Astrocyte (in vitro differentiated cells and primary cell): ENCODE data around the gene ZNF784. TPM values are rescaled to one million over a fixed set of nuclear protein-coding genes. Genes with fewer than 3 reads are reported as not detected.
"Not testable (repeated sequence)": the region's sequence is repeated elsewhere in the genome, so short reads cannot be mapped to it uniquely, and the experiment has no call there.

Experiments
- DNase-seq: peaks from one replicate; pipeline ENCODE4 v3.0.0-alpha.2; 2010; ENCODE audit warnings: low read depth
- FAIRE-seq: peaks from 2 replicates; lab custom pipeline; 2011; peaks lifted over from hg19 to GRCh38; lab: Jason Lieb, UNC
- H2AFZ ChIP-seq: 2 replicates; pipeline ENCODE4 v1.6.0; 2012; ENCODE audit warnings: low read depth, low read length, inconsistent platforms
- H3K27ac ChIP-seq: 2 replicates; pipeline ENCODE4 v1.5.1; 2011; ENCODE audit warnings: low read depth, low read length, inconsistent platforms
- H3K27me3 ChIP-seq: 2 replicates; pipeline ENCODE4 v1.6.0; 2011; ENCODE audit warnings: low read length, inconsistent platforms; ENCODE audit not compliant: insufficient read depth
- H3K36me3 ChIP-seq: 2 replicates; pipeline ENCODE4 v1.5.1; 2011; ENCODE audit warnings: low read length, inconsistent platforms; ENCODE audit not compliant: insufficient read depth
- H3K4me1 ChIP-seq: 2 replicates; pipeline ENCODE4 v1.5.1; 2011; ENCODE audit warnings: low read length, inconsistent platforms; ENCODE audit not compliant: insufficient read depth
- H3K4me2 ChIP-seq: 2 replicates; pipeline ENCODE4 v1.6.0; 2012; ENCODE audit warnings: low read length, inconsistent platforms
- H3K4me3 ChIP-seq: 2 replicates; pipeline ENCODE4 v1.5.1; 2011; ENCODE audit warnings: low read depth, mild to moderate bottlenecking, low read length, inconsistent platforms; ENCODE audit not compliant: insufficient read depth
- H3K79me2 ChIP-seq: 2 replicates; pipeline ENCODE4 v1.6.0; 2012; ENCODE audit warnings: mild to moderate bottlenecking, low read length, inconsistent platforms; ENCODE audit not compliant: insufficient read depth
- H3K9ac ChIP-seq: 2 replicates; pipeline ENCODE4 v1.6.0; 2012; ENCODE audit warnings: mild to moderate bottlenecking, low read length, inconsistent platforms
- H3K9me3 ChIP-seq: 2 replicates; pipeline ENCODE4 v1.5.1; 2012; ENCODE audit warnings: low read depth, mild to moderate bottlenecking, low read length, inconsistent platforms; ENCODE audit not compliant: insufficient read depth
- H4K20me1 ChIP-seq: 2 replicates; pipeline ENCODE4 v1.6.0; 2012; ENCODE audit warnings: low read length, inconsistent platforms; ENCODE audit not compliant: insufficient read depth
- H3K27ac Mint-ChIP-seq: one replicate; pipeline ENCODE4 v1.8.0; 2021; ENCODE audit warnings: mild to moderate bottlenecking, mixed read lengths; ENCODE audit not compliant: unreplicated experiment
- H3K27me3 Mint-ChIP-seq: one replicate; pipeline ENCODE4 v1.8.0; 2021; ENCODE audit warnings: low read depth, mixed read lengths; ENCODE audit not compliant: unreplicated experiment
- H3K36me3 Mint-ChIP-seq: one replicate; pipeline ENCODE4 v1.8.0; 2021; ENCODE audit warnings: low read depth, mixed read lengths; ENCODE audit not compliant: unreplicated experiment
- H3K4me1 Mint-ChIP-seq: one replicate; pipeline ENCODE4 v1.8.0; 2021; ENCODE audit warnings: low read depth, mixed read lengths; ENCODE audit not compliant: unreplicated experiment
- H3K4me3 Mint-ChIP-seq: one replicate; pipeline ENCODE4 v1.8.0; 2021; ENCODE audit warnings: mild to moderate bottlenecking, moderate library complexity, mixed read lengths; ENCODE audit not compliant: unreplicated experiment
- H3K9me3 Mint-ChIP-seq: one replicate; pipeline ENCODE4 v1.8.0; 2021; ENCODE audit warnings: mild to moderate bottlenecking, mixed read lengths; ENCODE audit not compliant: unreplicated experiment
- EZH2 ChIP-seq: IDR thresholded peaks from 2 replicates; pipeline ENCODE4 v1.6.1; 2012; ENCODE audit warnings: mild to moderate bottlenecking, low read length, inconsistent platforms; ENCODE audit not compliant: insufficient read depth
- total RNA-seq: library from RNA; stranded (reverse); gene quantifications from 2 replicates; pipeline ENCODE4 v1.2.1, GENCODE V29; 2021
- TF ChIP-seq, protein P1 (sequence below): IDR thresholded peaks from 2 replicates; pipeline ENCODE4 v1.5.1; 2011; ENCODE audit warnings: low read depth, mild to moderate bottlenecking, inconsistent platforms, low read length, moderate library complexity; ENCODE audit not compliant: insufficient read depth

Gene ZNF784
- total RNA-seq, 1 donor from 2014 or later = 5.3 TPM

DNA sequence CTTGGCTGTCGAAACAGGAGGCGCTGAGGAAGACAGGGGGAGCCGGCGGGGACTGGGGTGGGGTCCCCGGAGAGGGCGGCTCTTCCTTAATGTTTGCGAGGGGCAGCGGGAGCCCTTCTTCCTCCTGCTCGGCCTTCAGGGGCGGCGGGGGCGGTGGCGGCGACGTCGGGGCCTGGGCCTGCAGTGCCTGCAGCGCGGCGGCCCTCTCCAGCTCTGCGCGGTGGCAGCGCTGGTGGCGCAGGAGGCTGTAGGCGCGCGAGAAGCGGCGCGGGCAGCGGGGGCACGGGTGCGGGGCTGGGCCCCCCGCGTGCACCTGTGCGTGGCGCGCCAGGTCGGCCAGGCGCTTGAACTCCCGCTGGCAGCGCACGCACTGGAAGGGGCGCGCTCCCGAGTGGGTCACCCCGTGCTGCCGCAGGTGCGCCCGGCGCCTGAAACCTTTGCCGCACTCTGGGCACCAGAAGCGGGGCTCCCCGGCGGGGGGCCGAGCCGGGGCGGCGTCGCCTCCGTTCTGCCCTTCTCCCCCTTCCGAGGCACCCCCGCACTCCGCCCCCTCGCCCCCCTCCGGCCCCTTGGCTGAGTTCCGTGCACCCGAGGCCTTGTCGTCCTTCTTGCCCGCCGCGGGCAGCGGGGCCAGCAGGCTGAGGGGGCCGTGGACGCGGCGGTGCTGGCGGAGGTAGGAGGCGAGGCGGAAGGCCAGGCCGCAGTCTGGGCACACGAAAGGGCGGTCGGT, 46.2 kb downstream of the ZNF784 start:
- no peak overlapping the region for H3K4me3 ChIP-seq
- H3K36me3 ChIP-seq = peaks cover 5% of the 10 kb centered on the region
- H3K4me1 ChIP-seq = peaks cover 4% of the 10 kb centered on the region
- H3K27ac ChIP-seq = no peak overlapping the region
- Mint-ChIP-seq H3K36me3 (peaks cover 14% of the 10 kb centered on the region), H3K27ac (no peak overlapping the region), H3K4me3 (no peak overlapping the region), H3K27me3 (no peaks in the 10 kb centered on the region), H3K4me1 (peaks cover 25% of the 10 kb centered on the region), H3K9me3 (no peaks in the 10 kb centered on the region)
- TF ChIP-seq EZH2 = no peak
- TF ChIP-seq, protein P1, sequence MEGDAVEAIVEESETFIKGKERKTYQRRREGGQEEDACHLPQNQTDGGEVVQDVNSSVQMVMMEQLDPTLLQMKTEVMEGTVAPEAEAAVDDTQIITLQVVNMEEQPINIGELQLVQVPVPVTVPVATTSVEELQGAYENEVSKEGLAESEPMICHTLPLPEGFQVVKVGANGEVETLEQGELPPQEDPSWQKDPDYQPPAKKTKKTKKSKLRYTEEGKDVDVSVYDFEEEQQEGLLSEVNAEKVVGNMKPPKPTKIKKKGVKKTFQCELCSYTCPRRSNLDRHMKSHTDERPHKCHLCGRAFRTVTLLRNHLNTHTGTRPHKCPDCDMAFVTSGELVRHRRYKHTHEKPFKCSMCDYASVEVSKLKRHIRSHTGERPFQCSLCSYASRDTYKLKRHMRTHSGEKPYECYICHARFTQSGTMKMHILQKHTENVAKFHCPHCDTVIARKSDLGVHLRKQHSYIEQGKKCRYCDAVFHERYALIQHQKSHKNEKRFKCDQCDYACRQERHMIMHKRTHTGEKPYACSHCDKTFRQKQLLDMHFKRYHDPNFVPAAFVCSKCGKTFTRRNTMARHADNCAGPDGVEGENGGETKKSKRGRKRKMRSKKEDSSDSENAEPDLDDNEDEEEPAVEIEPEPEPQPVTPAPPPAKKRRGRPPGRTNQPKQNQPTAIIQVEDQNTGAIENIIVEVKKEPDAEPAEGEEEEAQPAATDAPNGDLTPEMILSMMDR = no peak
- DNase-seq (no peak), FAIRE-seq (no peak)
- no peaks in the 10 kb centered on the region for H3K9me3 ChIP-seq
- H3K27me3 ChIP-seq = no peaks in the 10 kb centered on the region
- H3K9ac ChIP-seq = no peak overlapping the region
- H2AFZ ChIP-seq = no peak overlapping the region
- no peak overlapping the region for H3K4me2 ChIP-seq
- peaks cover 12% of the 10 kb centered on the region for H4K20me1 ChIP-seq
- H3K79me2 ChIP-seq = peaks cover 27% of the 10 kb centered on the region

DNA sequence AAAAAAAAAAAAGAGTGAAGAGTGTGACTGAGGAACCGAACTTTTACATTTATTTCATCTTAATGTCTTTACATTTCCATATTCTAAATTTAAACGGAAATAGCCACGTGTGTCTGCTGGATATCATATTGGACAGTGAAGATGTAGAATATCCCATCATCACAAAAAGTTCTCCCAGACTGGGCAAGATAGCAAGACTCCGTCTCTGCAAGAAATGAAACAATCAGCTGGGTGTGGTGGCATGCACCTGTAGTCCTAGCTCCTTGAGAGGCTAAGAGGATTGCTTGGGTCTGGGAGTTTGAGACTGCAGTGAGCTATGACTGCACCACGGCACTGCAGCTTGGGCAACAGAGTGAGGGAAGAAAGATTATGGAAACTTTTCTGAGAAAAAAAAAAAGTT, 47.6 kb downstream of the ZNF784 start:
- H3K27me3 ChIP-seq = no peaks in the 10 kb centered on the region

DNA sequence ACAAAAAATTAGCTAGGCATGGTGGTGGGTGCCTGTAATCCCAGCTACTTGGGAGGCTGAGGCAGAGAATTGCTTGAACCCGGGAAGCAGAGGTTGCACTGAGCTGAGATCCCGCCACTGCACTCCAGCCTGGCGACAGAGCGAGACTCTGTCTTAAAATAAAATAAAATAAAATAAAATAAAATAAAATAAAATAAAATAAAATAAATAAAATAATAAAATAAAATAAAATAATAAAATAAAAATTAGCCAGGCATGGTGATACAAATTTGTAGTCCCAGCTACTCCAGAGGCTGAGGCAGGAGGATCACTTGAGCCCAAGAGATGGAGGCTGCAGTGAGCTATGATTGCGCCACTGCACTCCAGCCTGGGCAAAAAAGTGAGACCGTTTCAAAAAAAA, 50.4 kb downstream of the ZNF784 start:
- H3K27ac Mint-ChIP-seq, H3K4me3 Mint-ChIP-seq, H3K4me1 Mint-ChIP-seq, H3K27me3 ChIP-seq, H4K20me1 ChIP-seq, H3K4me3 ChIP-seq, H2AFZ ChIP-seq, H3K9me3 Mint-ChIP-seq, FAIRE-seq, DNase-seq, H3K4me2 ChIP-seq, H3K79me2 ChIP-seq, H3K27ac ChIP-seq, H3K9me3 ChIP-seq, H3K9ac ChIP-seq, H3K4me1 ChIP-seq, H3K36me3 ChIP-seq, H3K27me3 Mint-ChIP-seq: not testable (repeated sequence)
- peaks cover 10% of the 10 kb centered on the region for H3K36me3 Mint-ChIP-seq

More for the DNA sequence above, 47.6 kb downstream of the ZNF784 start:
- Histone ChIP-seq H3K36me3 (peaks cover 5% of the 10 kb centered on the region), H3K4me3 (no peak overlapping the region), H3K27ac (no peak overlapping the region), H3K9ac (no peak overlapping the region), H3K4me1 (peaks cover 4% of the 10 kb centered on the region), H3K4me2 (no peak overlapping the region), H4K20me1 (peaks cover 12% of the 10 kb centered on the region), H3K79me2 (peaks cover 27% of the 10 kb centered on the region), H3K9me3 (no peaks in the 10 kb centered on the region), H2AFZ (no peak overlapping the region)
- no peak for DNase-seq
- Mint-ChIP-seq H3K27ac (peak overlapping the region; percentile 78), H3K9me3 (no peaks in the 10 kb centered on the region), H3K27me3 (no peaks in the 10 kb centered on the region), H3K4me3 (peak overlapping the region; percentile 70), H3K36me3 (peaks cover 14% of the 10 kb centered on the region), H3K4me1 (peaks cover 20% of the 10 kb centered on the region)
- FAIRE-seq = no peak
- no peak for TF ChIP-seq EZH2
- TF ChIP-seq, protein P1 = no peak

Other genes with a start within 250 kb of the ZNF784 start
- gene TMEM190, start 247.7 kb downstream of the ZNF784 start, total RNA-seq = 2.5 TPM in 2 replicates
- 1.4 and 2.1 TPM in 2 replicates for gene TMEM238, start 240.3 kb downstream of the ZNF784 start, total RNA-seq
- gene RPL28, start 238.6 kb downstream of the ZNF784 start, total RNA-seq = 2,006 and 2,072 TPM in 2 replicates
- 107 and 116 TPM in 2 replicates for gene UBE2S, start 216.8 kb downstream of the ZNF784 start, total RNA-seq
- gene SHISA7, start 181.3 kb downstream of the ZNF784 start, total RNA-seq = 0.09 TPM in 1 of 2 replicates, not detected in the other
- gene ISOC2, start 162.9 kb downstream of the ZNF784 start, total RNA-seq = 58.8 and 61.6 TPM in 2 replicates
- gene C19orf85, start 159.8 kb downstream of the ZNF784 start, total RNA-seq = not detected in 2 replicates
- gene ZNF628, start 147.9 kb downstream of the ZNF784 start, total RNA-seq = 9.9 and 11.9 TPM in 2 replicates
- gene NAT14, start 139.4 kb downstream of the ZNF784 start, total RNA-seq = 68.7 and 71.2 TPM in 2 replicates
- 46.8 and 66.1 TPM in 2 replicates for gene SSC5D, start 136.1 kb downstream of the ZNF784 start, total RNA-seq
- 2.5 and 4.2 TPM in 2 replicates for gene SBK2, start 87.4 kb downstream of the ZNF784 start, total RNA-seq
- 0.34 and 0.91 TPM in 2 replicates for gene SBK3, start 79.0 kb downstream of the ZNF784 start, total RNA-seq
- gene ZNF579, start 43.7 kb downstream of the ZNF784 start, total RNA-seq = 50.2 and 58.0 TPM in 2 replicates
- gene FIZ1, start 25.0 kb downstream of the ZNF784 start, total RNA-seq = 14.2 and 14.5 TPM in 2 replicates
- 6.0 and 6.3 TPM in 2 replicates for gene ZNF524, start 24.3 kb downstream of the ZNF784 start, total RNA-seq
- 15.0 and 15.3 TPM in 2 replicates for gene ZNF865, start 18.9 kb downstream of the ZNF784 start, total RNA-seq
- gene ZNF580, start 16.4 kb upstream of the ZNF784 start, total RNA-seq = 35.8 and 36.6 TPM in 2 replicates
- 28.4 and 30.0 TPM in 2 replicates for gene ZNF581, start 19.1 kb upstream of the ZNF784 start, total RNA-seq
- 12.2 and 12.8 TPM in 2 replicates for gene CCDC106, start 23.6 kb upstream of the ZNF784 start, total RNA-seq
- 183 and 194 TPM in 2 replicates for gene U2AF2, start 30.5 kb upstream of the ZNF784 start, total RNA-seq
- gene EPN1, start 50.7 kb upstream of the ZNF784 start, total RNA-seq = 145 and 156 TPM in 2 replicates
- gene NLRP9, start 113.8 kb upstream of the ZNF784 start, total RNA-seq = not detected in 2 replicates
- gene RFPL4A, start 134.5 kb upstream of the ZNF784 start, total RNA-seq = 0.43 TPM in 1 of 2 replicates, not detected in the other
- not detected in 2 replicates for gene RFPL4AL1, start 144.6 kb upstream of the ZNF784 start, total RNA-seq
- not detected in 2 replicates for gene NLRP11, start 207.4 kb upstream of the ZNF784 start, total RNA-seq
- gene NLRP4, start 212.0 kb upstream of the ZNF784 start, total RNA-seq = not detected in 2 replicates